DMS79 treated with DMSO at 0.1 percent for 48 hours (cell line): ENCODE measurements around the gene AGAP9.
"Not testable (repeated sequence)": the region's sequence is repeated elsewhere in the genome, so short reads cannot be mapped to it uniquely, and the experiment has no call there.

Source experiments
- DNase-seq: peaks from one replicate; lab custom pipeline; 2025; lab: John Stamatoyannopoulos, UW

AGAP9 gene

GRCh38 chr10:47485943-47486342, 37.5 kb downstream of the AGAP9 start:
- not testable (repeated sequence) for DNase-seq

GRCh38 chr10:47484786-47485185, 38.7 kb downstream of the AGAP9 start:
- not testable (repeated sequence) for DNase-seq

GRCh38 chr10:47483923-47484322, 39.5 kb downstream of the AGAP9 start, which contains the start of gene ANXA8:
Gene ANXA8 (minus strand): TSS chr10:47484115. CDS start chr10:47483933, 182 bp downstream.
- DNase-seq, result not testable (repeated sequence)

- not testable (repeated sequence) for DNase-seq
Observed at GRCh38 chr10:47482367-47482766, 41.1 kb downstream of the AGAP9 start.

GRCh38 chr10:47481768-47482181, 41.7 kb downstream of the AGAP9 start:
- not testable (repeated sequence) for DNase-seq

GRCh38 chr10:47481182-47481766, 42.2 kb downstream of the AGAP9 start:
- not testable (repeated sequence) for DNase-seq

- DNase-seq, result not testable (repeated sequence)
Observed at GRCh38 chr10:47480133-47480532, 43.3 kb downstream of the AGAP9 start.

GRCh38 chr10:47478114-47478513, 45.3 kb downstream of the AGAP9 start:
- not testable (repeated sequence) for DNase-seq

- not testable (repeated sequence) for DNase-seq
Observed at GRCh38 chr10:47477078-47477477, 46.4 kb downstream of the AGAP9 start.

GRCh38 chr10:47475101-47475500, 48.3 kb downstream of the AGAP9 start:
- DNase-seq, result not testable (repeated sequence)

- DNase-seq, result not testable (repeated sequence)
Observed at GRCh38 chr10:47473516-47473915, 49.9 kb downstream of the AGAP9 start.

- not testable (repeated sequence) for DNase-seq
Observed at GRCh38 chr10:47472647-47473046, 50.8 kb downstream of the AGAP9 start.

GRCh38 chr10:47472072-47472471, 51.4 kb downstream of the AGAP9 start:
- not testable (repeated sequence) for DNase-seq

- DNase-seq, result not testable (repeated sequence)
Observed at GRCh38 chr10:47468731-47469528, 54.5 kb downstream of the AGAP9 start.

- DNase-seq, result not testable (repeated sequence)
Observed at GRCh38 chr10:47467957-47468356, 55.5 kb downstream of the AGAP9 start.

GRCh38 chr10:47467458-47467857, 56.0 kb downstream of the AGAP9 start:
- DNase-seq, result not testable (repeated sequence)

GRCh38 chr10:47465216-47465917, 58.1 kb downstream of the AGAP9 start:
- DNase-seq, result not testable (repeated sequence)

- DNase-seq, result not testable (repeated sequence)
Observed at GRCh38 chr10:47462577-47463358, 60.7 kb downstream of the AGAP9 start.

GRCh38 chr10:47461261-47461687, 62.2 kb downstream of the AGAP9 start:
- DNase-seq, result not testable (repeated sequence)

- DNase-seq, result no peak
Observed at GRCh38 chr10:47458466-47459154, 64.8 kb downstream of the AGAP9 start.

- DNase-seq, result no peak
Observed at GRCh38 chr10:47457826-47458225, 65.6 kb downstream of the AGAP9 start.
